K562 (cell line): ENCODE data around the gene UNC5C. TPM values are rescaled to one million over a fixed set of nuclear protein-coding genes. Genes with fewer than 3 reads are reported as not detected.

ENCODE experiments used
- ATAC-seq: fragments of 200-7000 bp; cut with Tn5 transposase; 3 replicates; pipeline ENCODE4 v1.9.1; 2020; ENCODE audit warnings: moderate library complexity
- BruUV-seq: library from RNA; stranded (reverse); fragments of 400-500 nt; replicated peaks from 2 replicates; lab custom pipeline; 2021; lab: Mats Ljungman, UMichigan
- CTCF ChIA-PET: fragments of 300-600 bp; formaldehyde crosslinking; extraction: SDS; loops from one replicate; lab custom pipeline; 2021; ENCODE audit warnings: low intra/inter-chr PET ratio; lab: Yijun Ruan, JAX
- POLR2A ChIA-PET: fragments of 300-600, 350-650 bp; sonication (Branson Sonifier 250); formaldehyde crosslinking; extraction: SDS; loops from one replicate; lab custom pipeline; 2021; ENCODE audit warnings: antibody characterized with exemption, inconsistent platforms; lab: Yijun Ruan, JAX
- DNase-seq, 4 experiments: peaks; one replicate each; pipeline versions ENCODE4 v3.0.0 to v3.0.0-alpha.2; 2011 to 2018; ENCODE audit warnings: low spot score in 3 of 4, mixed read lengths in 3 of 4; ENCODE audit errors: extremely low read depth in 1 of 4
- FAIRE-seq: peaks from 2 replicates; lab custom pipeline; 2011; peaks lifted over from hg19 to GRCh38; lab: Jason Lieb, UNC
- H2AFZ ChIP-seq: 2 replicates; pipeline ENCODE4 v1.6.0; 2011; ENCODE audit warnings: low read depth, low read length, control low read depth, inconsistent platforms
- H3K27ac ChIP-seq: fragments of 200-600 bp; 3 replicates; pipeline ENCODE4 v1.8.0; 2011; ENCODE audit warnings: low read depth, mild to moderate bottlenecking, control low read depth, inconsistent platforms, low read length, moderate library complexity, mixed read lengths; ENCODE audit errors: extremely low read depth
- H3K27me3 ChIP-seq, 2 experiments: fragments of 300-600 bp in 1 of 2; 2 replicates in 1 of 2; 3 replicates in 1 of 2; pipeline versions ENCODE4 v1.6.0 to v1.8.0; 2011; ENCODE audit warnings: inconsistent platforms in 2 of 2, low read length in 2 of 2, mild to moderate bottlenecking in 1 of 2, mixed read lengths in 1 of 2, moderate library complexity in 1 of 2; ENCODE audit not compliant: control insufficient read depth in 2 of 2, insufficient read depth in 2 of 2
- H3K36me3 ChIP-seq: fragments of 300-600 bp; 3 replicates; pipeline ENCODE4 v1.8.0; 2011; ENCODE audit warnings: mild to moderate bottlenecking, low read length, inconsistent platforms; ENCODE audit not compliant: control insufficient read depth, insufficient read depth
- H3K4me1 ChIP-seq, 2 experiments: fragments of 200-600 bp in 1 of 2; replicated peaks in 1 of 2; 2 replicates in 1 of 2; 3 replicates in 1 of 2; pipeline versions ENCODE4 v1.5.1 to v1.8.0; 2011; ENCODE audit warnings: inconsistent platforms in 2 of 2, low read length in 2 of 2, mild to moderate bottlenecking in 1 of 2, mixed read lengths in 1 of 2, moderate library complexity in 1 of 2; ENCODE audit not compliant: control insufficient read depth in 2 of 2, insufficient read depth in 2 of 2
- H3K4me2 ChIP-seq: 2 replicates; pipeline ENCODE4 v1.6.1; 2011; ENCODE audit warnings: low read length, control low read depth, inconsistent platforms, mixed read lengths; ENCODE audit not compliant: insufficient read depth
- H3K4me3 ChIP-seq: fragments of 200-600 bp; sonication (generic), shearing (Covaris generic); 2 replicates; pipeline ENCODE4 v1.5.1; 2016; ENCODE audit warnings: control low read depth, inconsistent platforms
- H3K79me2 ChIP-seq: fragments of 200-600 bp; 3 replicates; pipeline ENCODE4 v1.8.0; 2011; ENCODE audit warnings: low read length, inconsistent platforms; ENCODE audit not compliant: control insufficient read depth, insufficient read depth
- H3K9ac ChIP-seq, 2 experiments: 2 replicates each; pipeline versions ENCODE4 v1.6.0 to v1.6.1; 2011; ENCODE audit warnings: low read depth in 2 of 2, low read length in 2 of 2, control low read depth in 1 of 2, inconsistent platforms in 1 of 2, mild to moderate bottlenecking in 1 of 2, mixed read lengths in 1 of 2; ENCODE audit not compliant: insufficient read depth in 1 of 2
- H3K9me1 ChIP-seq: one replicate; pipeline ENCODE4 v1.6.0; 2011; ENCODE audit warnings: inconsistent platforms, mild to moderate bottlenecking, low read length, moderate library complexity; ENCODE audit not compliant: control insufficient read depth, insufficient read depth
- H3K9me3 ChIP-seq: replicated peaks from 2 replicates; pipeline ENCODE4 v1.5.1; 2011; ENCODE audit warnings: low read depth, low read length, inconsistent platforms; ENCODE audit not compliant: control insufficient read depth, insufficient read depth
- H4K20me1 ChIP-seq: replicated peaks from 2 replicates; pipeline ENCODE4 v1.6.1; 2011; ENCODE audit warnings: low read length, inconsistent platforms, mixed read lengths; ENCODE audit not compliant: control insufficient read depth, insufficient read depth
- ARID1B ChIP-seq: fragments of 450-650 bp; IDR thresholded peaks from 2 replicates; pipeline ENCODE4 v1.6.1; 2016; ENCODE audit warnings: antibody characterized with exemption, mild to moderate bottlenecking, inconsistent platforms
- CHAMP1 ChIP-seq: fragments of 450-650 bp; IDR thresholded peaks from 2 replicates; pipeline ENCODE4 v1.6.1; 2016; ENCODE audit warnings: mild to moderate bottlenecking
- CREM ChIP-seq: IDR thresholded peaks from 2 replicates; pipeline ENCODE4 v1.6.1; 2014; ENCODE audit warnings: antibody characterized with exemption, low read depth
- EP300 ChIP-seq: IDR thresholded peaks from 2 replicates; pipeline ENCODE4 v1.6.1; 2012; ENCODE audit warnings: low read length, improper control_type of control experiment
- L3MBTL2 ChIP-seq: fragments of 450-650 bp; IDR thresholded peaks from 2 replicates; pipeline ENCODE4 v1.6.1; 2016; ENCODE audit warnings: mild to moderate bottlenecking, moderate library complexity
- MLLT1 ChIP-seq, 2 experiments: fragments of 450-650 bp; IDR thresholded peaks; 2 replicates each; pipeline ENCODE4 v1.6.1; 2016
- MTA3 ChIP-seq: fragments of 450-650 bp; formaldehyde crosslinking; IDR thresholded peaks from 2 replicates; pipeline ENCODE4 v1.6.1; 2017; ENCODE audit warnings: mild to moderate bottlenecking, borderline replicate concordance
- NCOA2 ChIP-seq, 2 experiments: fragments of 450-650 bp; IDR thresholded peaks; 2 replicates each; pipeline ENCODE4 v1.6.1; 2018; ENCODE audit warnings: mild to moderate bottlenecking in 2 of 2, moderate library complexity in 1 of 2; ENCODE audit not compliant: partially characterized antibody in 2 of 2
- NCOR1 ChIP-seq: fragments of 450-650 bp; IDR thresholded peaks from 2 replicates; pipeline ENCODE4 v1.6.1; 2016; ENCODE audit warnings: mild to moderate bottlenecking, moderate library complexity
- NFIC ChIP-seq: fragments of 450-650 bp; IDR thresholded peaks from 2 replicates; pipeline ENCODE4 v1.6.1; 2017; ENCODE audit warnings: mild to moderate bottlenecking, inconsistent platforms
- PRMT5 ChIP-seq: sonication (generic); formaldehyde crosslinking; IDR thresholded peaks from 2 replicates; pipeline ENCODE4 v1.5.0; 2020; ENCODE audit warnings: missing genetic modification reagents
- SMARCA5 ChIP-seq: fragments of 450-650 bp; IDR thresholded peaks from 2 replicates; pipeline ENCODE4 v1.6.1; 2016
- SMARCB1 ChIP-seq: IDR thresholded peaks from 2 replicates; pipeline ENCODE4 v1.6.1; 2011; ENCODE audit warnings: improper control_type of control experiment, low read depth; ENCODE audit not compliant: insufficient read length
- ZC3H11A ChIP-seq: IDR thresholded peaks from 2 replicates; pipeline ENCODE4 v1.6.1; 2012; ENCODE audit warnings: low read depth, low read length, improper control_type of control experiment
- ZNF184 ChIP-seq: sonication (generic); formaldehyde crosslinking; IDR thresholded peaks from 2 replicates; pipeline ENCODE4 v1.5.0; 2020; ENCODE audit warnings: missing genetic modification reagents
- ZNF263 ChIP-seq: sonication (generic); formaldehyde crosslinking; IDR thresholded peaks from 2 replicates; pipeline ENCODE4 v1.8.0; 2022; ENCODE audit warnings: mild to moderate bottlenecking, missing genetic modification reagents, borderline replicate concordance
- ZNF589 ChIP-seq: fragments of 200-800 bp; sonication (Bioruptor generic); IDR thresholded peaks from 2 replicates; pipeline ENCODE4 v1.6.1; 2016; ENCODE audit warnings: low read depth, missing genetic modification characterization, missing compliant biosample characterization
- WGBS: fragments of 100-300 bp; shearing (Covaris generic); methylation state at CpG from one replicate; pipeline ENCODE4 v1.1.6; 2016; ENCODE audit warnings: low coverage, mixed read lengths; ENCODE audit not compliant: insufficient coverage; ENCODE audit errors: missing lambda C conversion rate; 5-methylcytosine and 5-hydroxymethylcytosine counted together
- in situ Hi-C: fragments of 300-500 bp; cut with MboI; formaldehyde crosslinking; loops from 4 replicates; pipeline ENCODE4 v1.15.0; 2018; ENCODE audit warnings: inconsistent platforms, mixed read lengths
- intact Hi-C: fragments of 100-400 bp; cut with micrococcal nuclease; formaldehyde crosslinking; loops from 2 replicates; pipeline ENCODE4 v1.14.2; 2022
- polyA plus RNA-seq, 8 experiments: library from polyadenylated mRNA; depleted of rRNA in 4 of 8; stranded (reverse) in 5 of 8; unstranded in 3 of 8; fragments of >200 nt; fragmentation: Nextera tagmentation in 2 of 8; fragmentation: Illumina TruSeq in 1 of 8; extraction: Ambion mirVana in 2 of 8; extraction: Trizol in 1 of 8; gene quantifications; 2 replicates each; pipeline versions ENCODE4 v1.2.1 to v1.2.3, GENCODE V29; 2011 to 2014; ENCODE audit warnings: inconsistent platforms in 1 of 8, missing spikeins in 1 of 8
- total RNA-seq, 7 experiments: library from RNA; depleted of rRNA in 6 of 7; stranded (reverse); fragments of >200 nt in 6 of 7; fragmentation: Illumina TruSeq in 2 of 7; extraction: Trizol in 2 of 7; gene quantifications; 2 replicates each; pipeline versions ENCODE4 v1.2.1 to v1.2.3, GENCODE V29; 2011 to 2021; ENCODE audit warnings: low replicate concordance in 1 of 7

Gene UNC5C
- total and polyA plus RNA-seq, 9 of the 15 experiments (the other 6 are each of a cell fraction or from before 2014, with no cell fraction given) = under 0.01 to 0.10 (median 0.03) TPM; not detected in 1

GRCh38 chr4:95255396-95256107 is 293.2 kb downstream of the UNC5C start:
- Histone ChIP-seq H3K79me2 (no peaks in the 10 kb centered on the region), H3K36me3 (no peaks in the 10 kb centered on the region), H3K4me1 (peaks cover 20 to 22% of the 10 kb centered on the region in 2 experiments), H3K9ac (peak overlapping the region; percentile 39 to 70; a peak in 3 of 4 replicates), H3K9me3 (no peaks in the 10 kb centered on the region; the same call in 1 of the 2 replicates), H3K4me3 (no peak overlapping the region; the same call in 1 of the 2 replicates), H3K4me2 (peak overlapping the region; percentile 71), H3K27ac (peak overlapping the region; percentile 64), H4K20me1 (no peaks in the 10 kb centered on the region), H3K27me3 (no peaks in the 10 kb centered on the region), H2AFZ (peak overlapping the region; percentile 80), H3K9me1 (no peaks in the 10 kb centered on the region)
- intact Hi-C loops (loop anchor here (5.0 kb wide), 1 partner anchor 38 kb away; no protein-coding TSS in a partner anchor), in situ Hi-C loops (no loop called here)
- DNase-seq = peak; percentile 33 to 70 (median 50)
- POLR2A ChIA-PET = interaction anchor here (1.2 to 1.4 kb wide), 3 partner anchors 10 to 47 kb away, joined by 3 to 5 read pairs (median 5); no protein-coding TSS in a partner anchor
- peak; percentile 88 for FAIRE-seq
- WGBS = 5% methylated on average over 8 of the region's 8 CpGs
- no TSS peak for BruUV-seq
- CTCF ChIA-PET = no interaction called here
- peak; percentile 91 for ATAC-seq
- TF ChIP-seq NFIC (peak; percentile 36; the same call in 1 of the 2 replicates), ZNF589 (CRISPR knock-in tag) (no peak), ZNF263 (CRISPR knock-in tag) (peak; percentile 12; the same call in 1 of the 2 replicates), MLLT1 (IDR thresholded peaks at IDR 0.05) (peak in 1 of 2 experiments; percentile 28; a peak in 1 of 4 replicates), MTA3 (no peak), PRMT5 (CRISPR knock-in tag) (no peak), CREM (peak; percentile 30; the same call in 1 of the 2 replicates), CHAMP1 (0 out of 2 replicates have a peak, but pooled peaks have one; percentile 17), ZC3H11A (no peak), NCOR1 (peak; percentile 70), SMARCA5 (no peak; the same call in 1 of the 2 replicates), ARID1B (peak; percentile 79), ZNF184 (CRISPR knock-in tag) (no peak), SMARCB1 (no peak), L3MBTL2 (peak; percentile 51; the same call in 1 of the 2 replicates), NCOA2 (IDR thresholded peaks at IDR 0.05; ENCODE audit: partially characterized antibody in 2 of 2) (no peak), EP300 (0 out of 2 replicates have a peak, but pooled peaks have one; percentile 30)
